GM18867 (cell line): Measurements from ENCODE around the gene DNASE1L3.
"Not testable (repeated sequence)": the region's sequence is repeated elsewhere in the genome, so short reads cannot be mapped to it uniquely, and the experiment has no call there.

ENCODE experiments used
- ATAC-seq: cut with Tn5 transposase; IDR thresholded peaks from one replicate; pipeline ENCODE4 v1.9.1; 2021; ENCODE audit warnings: mild to moderate bottlenecking, moderate library complexity; ENCODE audit not compliant: unreplicated experiment

DNASE1L3 gene

DNA sequence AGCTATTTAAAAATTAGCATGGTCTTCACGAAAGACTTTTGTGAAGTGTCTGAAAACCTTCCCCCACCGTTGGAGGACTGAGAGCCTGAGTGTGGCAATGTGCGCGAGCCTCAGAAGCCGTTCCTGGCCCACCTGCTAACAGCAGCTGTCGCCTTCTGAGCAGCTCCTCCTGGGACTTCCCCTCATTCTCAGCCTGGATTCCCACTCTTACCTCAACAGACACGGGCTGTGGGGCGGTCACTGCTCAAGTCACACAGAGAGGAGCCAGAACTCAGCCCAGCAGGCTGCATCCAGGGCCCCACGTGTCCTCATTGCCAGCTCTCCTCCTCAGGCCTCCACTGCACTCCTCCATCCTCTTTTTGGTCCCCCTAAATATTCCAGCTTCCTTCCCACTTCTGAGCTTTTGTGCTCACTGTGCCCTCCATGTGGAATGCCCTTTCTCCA, 7.8 kb downstream of the DNASE1L3 start:
- ATAC-seq = peak; percentile 59

DNA sequence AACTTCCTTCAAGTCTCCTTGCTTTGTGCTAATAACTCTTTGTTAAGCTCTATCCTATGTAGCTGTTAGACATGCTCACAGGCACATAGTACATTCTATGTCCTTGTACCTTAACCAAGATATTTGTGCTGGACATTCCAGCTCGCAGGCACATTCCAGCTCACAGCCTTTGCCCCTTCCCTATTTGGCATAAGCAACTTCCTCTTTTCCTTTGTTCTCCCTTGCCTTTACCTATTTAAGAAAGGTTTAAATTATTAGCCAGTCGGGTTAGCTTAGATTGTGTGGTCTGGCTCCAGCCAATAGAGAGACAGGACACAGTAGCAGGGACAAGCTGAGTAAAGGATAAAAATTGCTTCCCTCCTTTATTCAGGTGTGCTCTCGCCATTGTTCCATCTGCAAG, 9.3 kb downstream of the DNASE1L3 start:
- not testable (repeated sequence) for ATAC-seq

DNA sequence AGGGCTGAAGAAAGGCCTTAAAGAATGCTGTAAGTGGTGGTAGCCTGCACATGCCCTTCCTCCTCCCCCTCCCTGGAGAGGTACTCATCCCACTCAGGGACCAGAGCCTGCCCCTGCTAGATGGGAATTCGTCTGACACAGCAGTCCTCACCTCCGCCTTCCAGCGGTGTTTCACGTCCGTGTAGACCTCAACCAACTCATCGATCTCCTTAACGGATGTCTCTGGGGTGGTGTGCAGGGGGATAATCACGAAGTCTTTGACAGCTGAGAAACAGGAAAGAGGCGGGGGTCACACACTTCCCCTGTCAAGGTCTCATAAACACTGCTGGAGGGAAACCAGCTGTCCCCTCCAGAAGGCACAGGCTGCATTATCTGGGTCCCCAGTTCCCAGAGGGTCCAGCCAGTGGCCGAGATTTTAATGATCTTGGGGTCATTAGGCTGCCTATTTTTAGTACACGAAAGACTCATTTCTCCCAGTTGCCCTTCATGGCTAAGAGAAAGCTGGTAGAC, 9.9 kb downstream of the DNASE1L3 start:
- ATAC-seq = no peak

GRCh38 chr3:58200121-58200709, 10.6 kb downstream of the DNASE1L3 start:
- no peak for ATAC-seq

- no peak for ATAC-seq
Observed at GRCh38 chr3:58198804-58199203, 12.0 kb downstream of the DNASE1L3 start.

GRCh38 chr3:58198362-58198761, 12.4 kb downstream of the DNASE1L3 start:
- no peak for ATAC-seq

- ATAC-seq = no peak
Observed at GRCh38 chr3:58197588-58197987, 13.2 kb downstream of the DNASE1L3 start.

DNA sequence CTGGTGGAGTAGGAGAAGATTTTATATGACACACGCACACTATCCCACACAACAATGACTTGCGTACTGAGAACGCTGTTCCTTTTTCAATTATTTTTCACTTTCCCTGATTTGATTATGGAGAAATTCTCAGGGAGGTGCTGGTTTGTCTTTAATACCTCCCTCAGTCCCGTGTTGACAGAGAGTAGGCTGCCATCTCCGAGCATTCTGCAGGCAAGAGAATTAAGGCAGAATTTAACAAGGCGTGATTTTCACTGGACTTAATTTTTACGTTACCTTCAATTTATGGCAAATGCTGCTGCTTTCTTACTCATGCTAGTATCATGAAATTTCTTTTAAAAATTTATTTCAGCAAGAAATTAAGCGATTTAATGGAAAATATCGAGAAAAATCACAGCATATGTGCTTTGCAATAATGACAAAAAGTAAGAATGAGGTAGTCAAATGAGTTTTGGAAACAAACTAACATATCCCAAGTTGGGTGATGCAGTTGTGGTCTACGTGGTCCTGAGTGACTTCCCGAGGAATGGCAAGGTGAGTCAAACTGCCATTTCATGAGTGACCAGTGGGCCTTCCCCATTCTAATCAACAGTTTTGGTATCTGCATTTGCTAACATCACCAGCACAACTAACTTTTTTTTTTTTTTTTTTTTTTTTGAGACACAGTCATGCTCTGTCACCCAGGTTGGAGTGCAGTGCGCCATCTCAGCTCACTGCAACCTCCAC, 16.9 kb downstream of the DNASE1L3 start:
- ATAC-seq = no peak

DNA sequence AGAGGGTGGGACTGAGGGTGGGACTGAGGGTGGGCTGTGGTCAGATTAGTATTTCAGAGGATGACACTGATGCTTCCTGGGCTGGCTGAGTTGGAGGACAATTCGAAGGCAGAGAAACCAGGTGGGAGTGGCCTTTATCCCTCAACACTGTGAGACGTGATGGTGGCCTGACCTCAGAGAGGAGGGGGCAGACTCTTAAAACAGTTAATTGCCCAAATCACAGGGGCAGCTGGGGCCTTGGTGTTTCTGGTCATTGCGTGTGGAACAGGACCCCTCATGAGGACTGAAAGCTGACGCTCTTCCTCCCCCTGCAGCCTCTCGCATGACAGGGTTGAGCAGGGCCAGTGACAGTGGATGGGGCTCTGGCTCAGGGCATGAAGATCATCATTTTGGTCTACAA, 18.7 kb downstream of the DNASE1L3 start:
- no peak for ATAC-seq

DNA sequence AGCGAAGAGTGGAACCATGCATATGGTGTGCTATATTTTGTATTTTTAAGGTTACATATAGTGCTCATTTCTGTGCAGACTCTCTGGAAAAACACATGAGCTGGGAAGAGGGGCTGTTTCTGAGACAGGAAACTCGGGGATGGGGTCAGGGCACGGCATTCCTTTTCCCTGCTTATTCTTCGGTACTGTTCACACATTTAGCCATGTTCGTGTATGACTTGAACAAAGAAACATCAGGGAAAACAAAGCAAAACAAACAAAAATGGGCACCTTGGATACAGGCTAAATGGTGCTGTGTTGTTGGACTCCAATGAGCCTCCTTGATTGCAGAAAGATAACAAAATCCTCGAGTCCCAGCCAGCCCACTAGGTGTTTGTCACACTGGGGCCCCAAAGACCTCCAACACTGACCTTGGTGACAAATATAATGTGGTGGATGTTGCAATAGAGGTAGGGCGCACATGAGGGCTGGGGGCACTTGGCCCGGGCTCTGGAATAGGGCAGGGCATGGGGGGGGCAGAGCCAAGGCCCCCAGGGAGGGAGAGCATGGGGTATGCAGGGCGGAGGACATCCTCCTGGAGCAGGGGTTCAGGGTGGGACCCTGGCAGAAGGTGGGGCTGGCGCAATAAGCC, 19.3 kb downstream of the DNASE1L3 start:
- ATAC-seq = no peak

DNA sequence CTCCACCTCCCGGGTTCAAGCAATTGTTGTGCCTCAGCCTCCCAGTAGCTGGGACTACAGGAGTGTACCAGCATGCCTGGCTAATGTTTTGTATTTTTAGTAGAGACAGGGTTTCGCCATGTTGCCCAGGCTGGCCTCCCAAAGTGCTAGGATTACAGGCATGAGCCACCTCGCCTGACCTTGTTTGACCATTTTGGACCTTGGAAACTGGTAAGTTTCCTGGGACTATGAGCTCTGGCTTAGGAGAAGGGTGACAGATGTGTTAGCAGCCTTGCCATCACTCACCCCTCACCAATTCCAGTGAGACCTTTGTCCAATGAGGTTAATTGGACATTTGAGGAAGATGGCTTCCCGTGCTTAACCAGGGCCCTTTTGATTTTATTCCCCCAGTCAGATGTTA, 19.9 kb downstream of the DNASE1L3 start:
- ATAC-seq = no peak

DNA sequence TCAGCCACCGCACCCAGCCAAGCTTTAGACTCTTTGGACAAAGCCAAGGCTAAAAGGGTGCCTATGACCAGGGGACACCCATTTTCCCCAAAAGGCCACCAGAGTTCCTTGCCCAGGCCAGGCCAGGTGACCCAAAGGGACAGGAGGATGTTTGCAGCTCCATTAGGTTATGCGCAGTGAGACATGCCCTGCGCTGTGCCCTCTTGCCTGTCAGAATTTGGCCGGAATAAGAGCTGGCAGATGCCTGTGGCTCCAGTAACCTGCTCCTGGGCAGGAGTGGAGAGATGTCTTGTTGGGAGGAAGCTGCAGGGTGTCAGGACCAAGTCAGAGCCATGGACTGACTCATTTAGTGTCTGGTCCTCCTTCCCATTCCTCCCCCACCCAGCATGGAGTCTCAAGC, 20.5 kb downstream of the DNASE1L3 start:
- no peak for ATAC-seq

- ATAC-seq = no peak
Observed at GRCh38 chr3:58189691-58190090, 21.1 kb downstream of the DNASE1L3 start.

GRCh38 chr3:58188921-58189451, 21.8 kb downstream of the DNASE1L3 start:
- ATAC-seq = no peak

GRCh38 chr3:58188173-58188564, 22.6 kb downstream of the DNASE1L3 start:
- ATAC-seq = no peak

GRCh38 chr3:58184982-58185360, 25.8 kb downstream of the DNASE1L3 start:
- no peak for ATAC-seq

- ATAC-seq = no peak
Observed at GRCh38 chr3:58184309-58184981, 26.3 kb downstream of the DNASE1L3 start.

GRCh38 chr3:58183891-58184290, 26.9 kb downstream of the DNASE1L3 start:
- no peak for ATAC-seq

GRCh38 chr3:58183221-58183620, 27.6 kb downstream of the DNASE1L3 start:
- no peak for ATAC-seq

- ATAC-seq = no peak
Observed at GRCh38 chr3:58180940-58181587, 29.7 kb downstream of the DNASE1L3 start.
